Stimulated activated naive CD4-positive, alpha-beta T cell (primary cell): ENCODE results near the gene ZNF207.
"Not testable (repeated sequence)": the region's sequence is repeated elsewhere in the genome, so short reads cannot be mapped to it uniquely, and the experiment has no call there.

Experiments
- DNase-seq, 6 experiments: peaks; one replicate each; lab custom pipeline; 2025; lab: John Stamatoyannopoulos, UW

Gene ZNF207

GRCh38 chr17:32386844-32387243, 36.9 kb downstream of the ZNF207 start:
- no peak for DNase-seq

- not testable (repeated sequence) for DNase-seq
Measured at GRCh38 chr17:32388128-32388527, 38.2 kb downstream of the ZNF207 start.

- no peak for DNase-seq
Measured at GRCh38 chr17:32388613-32389459, 38.9 kb downstream of the ZNF207 start.

GRCh38 chr17:32393904-32394303, 43.9 kb downstream of the ZNF207 start:
- no peak for DNase-seq

GRCh38 chr17:32396343-32396742, 46.4 kb downstream of the ZNF207 start:
- DNase-seq: no peak

GRCh38 chr17:32398946-32399345, 49.0 kb downstream of the ZNF207 start:
- DNase-seq: no peak

GRCh38 chr17:32410085-32410484, 60.1 kb downstream of the ZNF207 start:
- not testable (repeated sequence) for DNase-seq

GRCh38 chr17:32426894-32427293, 76.9 kb downstream of the ZNF207 start:
- DNase-seq: no peak

- no peak for DNase-seq
Measured at GRCh38 chr17:32429598-32429997, 79.6 kb downstream of the ZNF207 start.
